B cell (primary cell): ENCODE measurements around the gene LCORL. TPM values are rescaled to one million over a fixed set of nuclear protein-coding genes. Genes with fewer than 3 reads are reported as not detected.

Experiments used
- ATAC-seq: fragments of 200-7000 bp; cut with Tn5 transposase; one replicate; pipeline ENCODE4 v1.10.0; 2021; ENCODE audit warnings: low read depth, mild to moderate bottlenecking, moderate number of reproducible peaks, moderate library complexity
- CTCF ChIA-PET: fragments of 350-600 bp; sonication (Branson Sonifier 250); formaldehyde crosslinking; loops from one replicate; lab custom pipeline; 2021; ENCODE audit warnings: antibody characterized with exemption, inconsistent platforms; lab: Charles Lee
- POLR2A ChIA-PET: fragments of 350-600 bp; sonication (Branson Sonifier 250); formaldehyde crosslinking; loops from one replicate; lab custom pipeline; 2021; ENCODE audit warnings: antibody characterized with exemption; lab: Charles Lee
- DNase-seq: peaks from one replicate; pipeline ENCODE4 v3.0.0; 2013
- H2AFZ ChIP-seq: 2 replicates; pipeline ENCODE4 v1.6.1; 2012; ENCODE audit warnings: mild to moderate bottlenecking, low read depth, low read length; ENCODE audit not compliant: insufficient read depth, poor library complexity, severe bottlenecking
- H3K27ac ChIP-seq, 2 donors: 1 replicate in 1 of 2; 2 replicates in 1 of 2; pipeline ENCODE4 v1.5.1; 2012 to 2013; ENCODE audit warnings: low read length in 2 of 2, mild to moderate bottlenecking in 2 of 2, moderate library complexity in 1 of 2
- H3K27me3 ChIP-seq, 4 experiments: fragments of 200-600 bp in 1 of 4; sonication (generic) in 1 of 4; replicated peaks in 1 of 4; 1 replicate in 2 of 4; 2 replicates in 2 of 4; pipeline versions ENCODE4 v1.6.1 to v1.7.0; 2013 to 2016; ENCODE audit warnings: low read length in 3 of 4, mild to moderate bottlenecking in 2 of 4, mixed read lengths in 1 of 4, moderate library complexity in 1 of 4; ENCODE audit not compliant: insufficient read depth in 4 of 4, control insufficient read depth in 3 of 4; ENCODE audit errors: control extremely low read depth in 1 of 4
- H3K36me3 ChIP-seq, 2 experiments: replicated peaks in 1 of 2; 1 replicate in 1 of 2; 2 replicates in 1 of 2; pipeline versions ENCODE4 v1.6.1 to v1.7.1; 2013; ENCODE audit warnings: low read length in 1 of 2; ENCODE audit not compliant: insufficient read depth in 2 of 2, control insufficient read depth in 1 of 2; ENCODE audit errors: control extremely low read depth in 1 of 2, extremely low read depth in 1 of 2
- H3K4me1 ChIP-seq, 2 donors: fragments of 200-600 bp in 1 of 2; sonication (generic) in 1 of 2; 1 replicate in 1 of 2; 2 replicates in 1 of 2; pipeline versions ENCODE4 v1.5.1 to v1.6.1; 2013 to 2017; ENCODE audit warnings: low read length in 2 of 2; ENCODE audit not compliant: control insufficient read depth in 2 of 2, insufficient read depth in 2 of 2
- H3K4me2 ChIP-seq: replicated peaks from 2 replicates; pipeline ENCODE3; 2012; ENCODE audit warnings: mild to moderate bottlenecking, low read depth, low read length; ENCODE audit not compliant: poor library complexity, severe bottlenecking
- H3K4me3 ChIP-seq, 5 experiments: fragments of 200-600 bp in 1 of 5; sonication (generic) in 1 of 5; 1 replicate in 3 of 5; 2 replicates in 2 of 5; pipeline versions ENCODE4 v1.5.1 to v1.7.0; 2011 to 2016; ENCODE audit warnings: low read length in 4 of 5, mild to moderate bottlenecking in 4 of 5, low read depth in 2 of 5, control low read depth in 1 of 5, moderate library complexity in 1 of 5; ENCODE audit not compliant: insufficient read depth in 1 of 5; ENCODE audit errors: control extremely low read depth in 1 of 5, extremely low read depth in 1 of 5
- H3K79me2 ChIP-seq: fragments of 200-600 bp; sonication (generic); one replicate; pipeline ENCODE4 v1.6.0; 2016; ENCODE audit warnings: low read length; ENCODE audit not compliant: control insufficient read depth, insufficient read depth
- H3K9ac ChIP-seq: fragments of 200-600 bp; sonication (generic); 2 replicates; pipeline ENCODE4 v1.6.1; 2017; ENCODE audit warnings: mild to moderate bottlenecking, low read length, moderate library complexity
- H3K9me3 ChIP-seq, 3 donors: one replicate each; pipeline versions ENCODE4 v1.6.1 to v1.7.1; 2013; ENCODE audit warnings: low read length in 2 of 3; ENCODE audit not compliant: control insufficient read depth in 2 of 3, insufficient read depth in 1 of 3; ENCODE audit errors: control extremely low read depth in 1 of 3
- H4K20me1 ChIP-seq: 2 replicates; pipeline ENCODE4 v1.6.0; 2012; ENCODE audit warnings: mild to moderate bottlenecking, low read length; ENCODE audit not compliant: insufficient read depth, control insufficient read depth, poor library complexity, severe bottlenecking
- H3K27ac Mint-ChIP-seq: one replicate; pipeline ENCODE4 v1.8.0; 2021; ENCODE audit warnings: mixed read lengths
- H3K27me3 Mint-ChIP-seq: one replicate; pipeline ENCODE4 v1.8.0; 2021; ENCODE audit warnings: mixed read lengths
- H3K4me1 Mint-ChIP-seq: one replicate; pipeline ENCODE4 v1.8.0; 2021; ENCODE audit warnings: mixed read lengths
- H3K4me3 Mint-ChIP-seq: one replicate; pipeline ENCODE4 v1.8.0; 2021; ENCODE audit warnings: mixed read lengths
- H3K9me3 Mint-ChIP-seq: one replicate; pipeline ENCODE4 v1.8.0; 2022; ENCODE audit warnings: mixed read lengths; ENCODE audit not compliant: insufficient read depth
- CTCF ChIP-seq: fragments of 200-600 bp; IDR thresholded peaks from one replicate; pipeline ENCODE4 v1.8.0; 2022; ENCODE audit warnings: antibody characterized with exemption, mild to moderate bottlenecking
- EZH2 ChIP-seq: IDR thresholded peaks from 2 replicates; pipeline ENCODE4 v1.6.1; 2012; ENCODE audit warnings: borderline replicate concordance, low read depth, mild to moderate bottlenecking, moderate library complexity, low read length; ENCODE audit not compliant: insufficient read depth, poor library complexity, severe bottlenecking
- WGBS: methylation state at CpG from one replicate; pipeline ENCODE4 v1.1.5; 2013; ENCODE audit warnings: missing lambda C conversion rate; ENCODE audit not compliant: insufficient coverage; 5-methylcytosine and 5-hydroxymethylcytosine counted together
- intact Hi-C: fragments of 100-400 bp; cut with micrococcal nuclease; formaldehyde crosslinking; loops from one replicate; pipeline ENCODE4 v1.10.0; 2022
- polyA plus RNA-seq: library from polyadenylated mRNA; depleted of rRNA; stranded (reverse); fragments of >200 nt; gene quantifications from 2 replicates; pipeline ENCODE4 v1.2.3, GENCODE V29; 2012
- total RNA-seq, 2 donors: library from RNA; stranded (reverse); fragments of 120-200 nt in 1 of 2; gene quantifications; 1 replicate in 1 of 2; 2 replicates in 1 of 2; pipeline versions ENCODE4 v1.2.3 to v1.2.4, GENCODE V29; 2013 to 2022

The LCORL gene
- total and polyA plus RNA-seq, 2 donors (not counting 1 experiment from before 2014, with no cell fraction given), result 1.2 to 31.3 TPM

DNA sequence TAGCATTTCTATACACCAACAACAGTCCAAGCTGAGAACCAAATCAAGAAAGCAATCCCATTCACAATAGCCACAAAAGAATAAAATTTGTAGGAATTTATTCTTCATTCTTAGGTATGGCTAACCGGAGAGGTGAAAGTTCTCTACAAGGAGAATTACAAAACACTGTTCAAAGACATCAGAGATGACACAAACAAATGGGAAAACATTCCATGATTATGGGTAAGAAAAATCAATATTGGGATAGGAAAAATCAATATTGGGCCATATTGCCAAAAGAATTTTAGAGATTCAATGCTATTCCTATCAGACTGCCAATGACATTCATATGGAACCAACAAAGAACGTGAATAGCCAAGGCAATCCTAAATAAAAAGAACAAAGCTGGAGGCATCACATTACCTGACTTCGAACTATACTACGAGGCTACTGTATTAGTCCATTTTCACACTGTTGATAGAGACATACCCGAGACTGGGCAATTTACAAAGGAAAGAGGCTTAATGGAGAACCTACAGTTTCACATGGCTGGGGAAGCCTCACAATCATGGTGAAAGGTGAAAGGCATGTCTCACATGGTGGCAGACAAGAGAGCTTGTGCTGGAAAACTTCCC lies 161.7 kb downstream of the LCORL start:
- no peak for DNase-seq
- no peaks in the 10 kb centered on the region for H3K79me2 ChIP-seq
- H3K4me2 ChIP-seq, result no peak overlapping the region
- peaks cover 0 to 17% (median 0%) of the 10 kb centered on the region in 3 donors for H3K9me3 ChIP-seq
- H3K36me3 ChIP-seq, result no peaks in the 10 kb centered on the region
- H3K4me3 ChIP-seq, result no peak overlapping the region
- no peak overlapping the region for H3K27ac ChIP-seq
- WGBS, result 100% methylated on average over 4 of the region's 5 CpGs
- Mint-ChIP-seq H3K27ac (no peak overlapping the region), H3K27me3 (no peaks in the 10 kb centered on the region), H3K9me3 (peaks cover 16% of the 10 kb centered on the region), H3K4me1 (no peaks in the 10 kb centered on the region), H3K4me3 (no peak overlapping the region)
- TF ChIP-seq CTCF, result no peak
- no peak for TF ChIP-seq EZH2
- no peaks in the 10 kb centered on the region for H4K20me1 ChIP-seq
- intact Hi-C loops, result no loop called here
- H3K9ac ChIP-seq, result no peak overlapping the region
- POLR2A ChIA-PET, result no interaction called here
- no peak overlapping the region for H2AFZ ChIP-seq
- no peak for ATAC-seq
- CTCF ChIA-PET, result no interaction called here
- no peaks in the 10 kb centered on the region for H3K4me1 ChIP-seq
- H3K27me3 ChIP-seq, result no peaks in the 10 kb centered on the region

- WGBS, result 82% methylated on average over 2 of the region's 3 CpGs
- no peak for ATAC-seq
- Mint-ChIP-seq H3K9me3 (no peaks in the 10 kb centered on the region), H3K27ac (no peak overlapping the region), H3K4me3 (no peak overlapping the region), H3K27me3 (no peaks in the 10 kb centered on the region), H3K4me1 (no peaks in the 10 kb centered on the region)
- DNase-seq, result no peak
- Histone ChIP-seq H3K36me3 (no peaks in the 10 kb centered on the region), H3K4me3 (no peak overlapping the region), H3K27me3 (no peaks in the 10 kb centered on the region), H2AFZ (no peak overlapping the region), H3K79me2 (no peaks in the 10 kb centered on the region), H4K20me1 (no peaks in the 10 kb centered on the region), H3K9ac (no peak overlapping the region), H3K27ac (no peak overlapping the region), H3K4me2 (no peak overlapping the region), H3K4me1 (no peaks in the 10 kb centered on the region), H3K9me3 (peaks cover 0 to 3% (median 0%) of the 10 kb centered on the region in 3 donors)
- intact Hi-C loops, result no loop called here
- ChIA-PET POLR2A (no interaction called here), CTCF (no interaction called here)
- TF ChIP-seq EZH2, result no peak
- no peak for TF ChIP-seq CTCF
Measured at GRCh38 chr4:17854036-17854435, 167.5 kb downstream of the LCORL start.
